BE2C (cell line): Measurements from ENCODE around the gene PDE1C.
"Not testable (repeated sequence)": the region's sequence is repeated elsewhere in the genome, so short reads cannot be mapped to it uniquely, and the experiment has no call there.

Experiments used
- DNase-seq: peaks from one replicate; pipeline ENCODE4 v3.0.0-alpha.2; 2020
- H3K27me3 ChIP-seq: fragments of 250-450 bp; sonication (Bioruptor Pico); 2 replicates; pipeline ENCODE4 v1.5.1; 2020; ENCODE audit warnings: mild to moderate bottlenecking
- H3K36me3 ChIP-seq: fragments of 250-450 bp; sonication (Bioruptor Pico); 2 replicates; pipeline ENCODE4 v1.5.1; 2020; ENCODE audit warnings: mild to moderate bottlenecking
- H3K4me1 ChIP-seq: fragments of 250-450 bp; sonication (Bioruptor Pico); 2 replicates; pipeline ENCODE4 v1.5.1; 2020
- H3K4me3 ChIP-seq: 2 replicates; pipeline ENCODE4 v1.5.1; 2011; ENCODE audit warnings: low read depth, low read length
- H3K9me3 ChIP-seq: fragments of 250-450 bp; sonication (Bioruptor Pico); 2 replicates; pipeline ENCODE4 v1.5.1; 2020
- TF ChIP-seq, protein P1 (sequence below): IDR thresholded peaks from 2 replicates; pipeline ENCODE4 v1.5.1; 2012; ENCODE audit warnings: mild to moderate bottlenecking, low read depth, low read length

Gene PDE1C

DNA sequence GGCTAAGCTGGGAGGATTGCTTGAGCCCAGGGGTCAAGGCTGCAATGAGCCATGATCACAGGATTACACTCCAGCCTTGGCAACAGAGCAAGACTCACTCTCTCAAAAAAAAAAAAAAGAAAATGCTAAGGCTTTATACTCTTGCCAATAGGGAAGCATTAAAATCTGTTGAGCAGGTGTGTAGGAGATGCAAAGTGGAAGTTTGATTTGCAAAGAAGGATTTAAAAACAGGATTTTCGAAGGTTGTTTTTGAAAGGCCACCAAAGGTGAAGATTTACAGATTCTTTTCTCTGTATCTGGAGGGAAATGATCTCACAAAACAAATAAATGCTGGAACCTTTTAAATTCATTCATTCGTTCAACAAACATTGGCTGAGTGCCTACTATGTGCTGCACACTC, 8.6 kb upstream of the PDE1C start:
- TF ChIP-seq, protein P1, sequence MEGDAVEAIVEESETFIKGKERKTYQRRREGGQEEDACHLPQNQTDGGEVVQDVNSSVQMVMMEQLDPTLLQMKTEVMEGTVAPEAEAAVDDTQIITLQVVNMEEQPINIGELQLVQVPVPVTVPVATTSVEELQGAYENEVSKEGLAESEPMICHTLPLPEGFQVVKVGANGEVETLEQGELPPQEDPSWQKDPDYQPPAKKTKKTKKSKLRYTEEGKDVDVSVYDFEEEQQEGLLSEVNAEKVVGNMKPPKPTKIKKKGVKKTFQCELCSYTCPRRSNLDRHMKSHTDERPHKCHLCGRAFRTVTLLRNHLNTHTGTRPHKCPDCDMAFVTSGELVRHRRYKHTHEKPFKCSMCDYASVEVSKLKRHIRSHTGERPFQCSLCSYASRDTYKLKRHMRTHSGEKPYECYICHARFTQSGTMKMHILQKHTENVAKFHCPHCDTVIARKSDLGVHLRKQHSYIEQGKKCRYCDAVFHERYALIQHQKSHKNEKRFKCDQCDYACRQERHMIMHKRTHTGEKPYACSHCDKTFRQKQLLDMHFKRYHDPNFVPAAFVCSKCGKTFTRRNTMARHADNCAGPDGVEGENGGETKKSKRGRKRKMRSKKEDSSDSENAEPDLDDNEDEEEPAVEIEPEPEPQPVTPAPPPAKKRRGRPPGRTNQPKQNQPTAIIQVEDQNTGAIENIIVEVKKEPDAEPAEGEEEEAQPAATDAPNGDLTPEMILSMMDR = no peak
- Histone ChIP-seq H3K27me3 (no peaks in the 10 kb centered on the region), H3K9me3 (no peaks in the 10 kb centered on the region), H3K36me3 (no peaks in the 10 kb centered on the region), H3K4me1 (no peaks in the 10 kb centered on the region), H3K4me3 (no peak overlapping the region)
- DNase-seq = no peak

DNA sequence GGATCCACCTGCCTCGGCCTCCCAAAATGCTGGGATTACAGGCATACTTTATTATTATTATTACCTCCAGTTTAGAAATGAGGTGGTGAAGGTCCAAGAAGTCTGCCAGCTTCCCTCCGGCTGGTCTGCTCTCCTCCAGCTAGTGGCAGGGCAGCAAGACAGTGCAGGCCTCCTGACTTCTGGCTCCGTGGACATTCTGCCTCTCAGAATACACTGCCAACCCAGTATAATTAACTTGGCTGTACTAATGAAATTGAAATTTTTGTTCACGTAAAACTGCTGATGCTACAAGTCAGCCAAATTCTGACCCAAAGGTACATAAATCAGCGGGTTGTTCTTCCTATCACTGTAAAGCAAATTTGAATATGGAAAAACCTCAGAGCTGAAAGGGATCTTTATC, 7.6 kb upstream of the PDE1C start:
- no peaks in the 10 kb centered on the region for H3K36me3 ChIP-seq
- TF ChIP-seq, protein P1 = no peak
- no peak overlapping the region for H3K4me3 ChIP-seq
- no peak for DNase-seq
- H3K27me3 ChIP-seq = no peaks in the 10 kb centered on the region
- no peaks in the 10 kb centered on the region for H3K4me1 ChIP-seq
- H3K9me3 ChIP-seq = no peaks in the 10 kb centered on the region

DNA sequence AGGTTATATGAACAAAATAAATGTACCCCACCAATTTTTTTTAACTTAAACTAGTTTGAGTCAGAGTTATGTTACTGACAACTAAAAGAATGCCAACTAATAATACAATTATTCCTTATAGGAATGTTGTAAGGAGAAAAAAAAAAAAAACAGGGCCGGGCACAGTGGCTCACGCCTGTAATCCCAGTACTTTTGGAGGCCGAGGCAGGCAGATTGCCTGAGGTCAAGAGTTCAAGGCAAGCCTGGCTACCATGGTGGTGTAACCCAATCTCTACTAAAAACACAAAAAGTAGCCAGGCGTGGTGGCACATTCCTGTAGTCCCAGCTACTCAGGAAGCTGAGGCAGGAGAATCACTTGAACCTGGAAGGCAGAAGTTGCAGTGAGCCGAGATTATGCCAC, 6.6 kb upstream of the PDE1C start:
- not testable (repeated sequence) for H3K9me3 ChIP-seq, H3K4me1 ChIP-seq, H3K4me3 ChIP-seq, H3K27me3 ChIP-seq, H3K36me3 ChIP-seq, DNase-seq

DNA sequence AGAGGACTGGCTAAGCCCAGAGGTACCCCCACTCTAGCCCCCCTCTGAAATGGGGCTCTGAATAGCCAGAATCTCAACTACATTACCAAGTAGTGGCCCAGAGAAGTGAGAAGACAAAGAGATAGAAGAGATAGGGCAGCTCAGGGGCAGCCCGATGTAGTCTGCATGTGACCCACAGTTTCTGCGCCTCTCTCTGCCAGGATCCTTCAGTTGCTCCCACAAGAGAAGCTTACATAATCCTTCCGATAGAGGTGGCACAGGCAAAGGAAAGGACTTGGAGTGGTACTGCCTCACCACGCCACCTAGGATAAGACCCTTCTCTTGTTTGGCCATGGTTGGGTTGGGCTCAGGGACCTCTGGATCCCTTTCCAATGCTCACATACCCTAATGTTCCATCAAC, 5.4 kb upstream of the PDE1C start:
- no peaks in the 10 kb centered on the region for H3K36me3 ChIP-seq

DNA sequence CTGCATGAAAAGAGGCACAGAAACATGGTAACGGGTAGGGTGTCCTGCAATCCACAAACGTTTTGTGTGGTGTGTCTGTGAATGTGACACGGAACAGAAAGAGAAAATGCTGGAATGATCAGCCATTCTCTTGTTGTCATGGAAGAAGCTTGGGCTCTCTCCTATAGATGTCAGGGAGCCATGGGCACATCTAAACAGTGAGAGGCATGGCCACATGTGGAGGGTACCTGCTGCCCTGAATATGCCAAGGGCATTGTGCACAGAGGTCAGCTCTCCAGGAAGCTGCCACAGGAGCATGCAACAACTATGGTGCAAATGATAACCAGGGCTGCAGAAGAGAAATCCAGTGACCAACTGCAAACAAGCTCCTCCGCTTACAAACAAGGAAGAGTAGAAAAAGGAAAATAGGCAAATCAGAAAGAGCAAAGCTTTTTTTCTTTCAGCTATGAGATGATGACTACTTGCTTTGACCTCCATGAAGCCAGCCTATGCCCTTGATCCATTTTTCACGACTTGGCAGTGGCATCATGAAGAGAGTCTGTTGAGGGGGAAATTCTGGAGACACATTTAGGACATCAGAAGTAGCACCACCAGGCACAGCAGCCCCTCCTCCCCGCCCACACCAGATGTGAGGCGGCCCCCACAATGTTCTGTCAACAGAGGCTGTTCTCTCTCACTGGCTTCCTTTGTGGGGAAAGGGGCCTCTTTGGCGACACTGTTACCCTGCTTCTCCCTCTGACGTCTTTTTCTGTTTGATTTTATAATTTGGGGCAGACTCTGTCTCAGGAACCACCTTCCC, 4.8 kb upstream of the PDE1C start:
- no peaks in the 10 kb centered on the region for H3K36me3 ChIP-seq
- no peaks in the 10 kb centered on the region for H3K4me1 ChIP-seq
- H3K4me3 ChIP-seq = no peak overlapping the region
- no peaks in the 10 kb centered on the region for H3K9me3 ChIP-seq
- H3K27me3 ChIP-seq = peaks cover 24% of the 10 kb centered on the region
- no peak for DNase-seq
- TF ChIP-seq, protein P1 = no peak

More for the DNA sequence above, 5.4 kb upstream of the PDE1C start:
- TF ChIP-seq, protein P1 = no peak
- H3K4me3 ChIP-seq = no peak overlapping the region
- peaks cover 18% of the 10 kb centered on the region for H3K27me3 ChIP-seq
- no peaks in the 10 kb centered on the region for H3K4me1 ChIP-seq
- no peaks in the 10 kb centered on the region for H3K9me3 ChIP-seq
- DNase-seq = no peak

DNA sequence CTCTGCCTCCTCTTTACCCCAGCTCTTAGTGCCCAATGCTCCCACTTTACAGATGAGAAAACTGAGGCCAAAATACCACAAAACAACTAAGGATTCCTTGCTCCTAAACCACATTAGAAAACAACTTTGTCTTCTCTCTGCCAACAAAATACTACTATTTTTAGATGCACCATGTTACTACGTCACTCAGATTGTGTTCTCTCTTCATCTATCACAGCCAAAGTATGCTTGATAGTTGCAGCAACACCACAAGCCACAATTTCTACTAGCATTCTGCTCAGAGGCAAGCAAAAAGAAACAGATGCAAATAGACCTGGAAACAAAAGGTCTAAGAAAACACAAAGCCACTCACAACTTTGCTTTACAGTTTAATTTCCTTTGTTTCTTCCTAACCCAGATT, 3.3 kb upstream of the PDE1C start:
- Histone ChIP-seq H3K27me3 (peaks cover 34% of the 10 kb centered on the region), H3K36me3 (no peaks in the 10 kb centered on the region)
- TF ChIP-seq, protein P1 = no peak

More for the DNA sequence above, 3.3 kb upstream of the PDE1C start:
- H3K4me3 ChIP-seq = no peak overlapping the region
- H3K9me3 ChIP-seq = no peaks in the 10 kb centered on the region
- no peak for DNase-seq
- no peaks in the 10 kb centered on the region for H3K4me1 ChIP-seq
